Cardiac muscle cell (in vitro differentiated cells and primary cell): ENCODE results near the gene BCAM. TPM values are rescaled to one million over a fixed set of nuclear protein-coding genes. Genes with fewer than 3 reads are reported as not detected.

Source experiments
- DNase-seq, 2 donors: peaks; one replicate each; pipeline versions ENCODE4 v3.0.0 to v3.0.0-alpha.2; 2010 to 2017; ENCODE audit warnings: low read depth in 1 of 2, low spot score in 1 of 2
- H3K27ac ChIP-seq: fragments of 200-600 bp; sonication (generic); 2 replicates; pipeline ENCODE4 v1.5.1; 2016
- H3K27me3 ChIP-seq: fragments of 200-600 bp; sonication (generic); 2 replicates; pipeline ENCODE4 v1.6.0; 2016; ENCODE audit warnings: control low read depth
- H3K36me3 ChIP-seq: fragments of 200-600 bp; sonication (generic); 2 replicates; pipeline ENCODE4 v1.5.1; 2016; ENCODE audit warnings: control low read depth
- H3K4me1 ChIP-seq: fragments of 200-600 bp; sonication (generic); 2 replicates; pipeline ENCODE4 v1.8.1; 2017; ENCODE audit warnings: low read depth, mild to moderate bottlenecking, mixed run types
- H3K4me3 ChIP-seq: fragments of 200-600 bp; sonication (generic); 2 replicates; pipeline ENCODE4 v1.5.1; 2016; ENCODE audit warnings: mild to moderate bottlenecking
- H3K9me3 ChIP-seq: fragments of 200-600 bp; sonication (generic); 2 replicates; pipeline ENCODE4 v1.5.1; 2017; ENCODE audit warnings: low read depth, mild to moderate bottlenecking, control low read depth
- polyA plus RNA-seq: library from polyadenylated mRNA; unstranded; fragments of >200 nt; fragmentation: Nextera tagmentation; extraction: Ambion mirVana; gene quantifications from 2 replicates; pipeline ENCODE4 v1.2.1, GENCODE V29; 2016
- total RNA-seq: library from RNA; depleted of rRNA; stranded (reverse); fragments of >200 nt; gene quantifications from 2 replicates; pipeline ENCODE4 v1.2.3, GENCODE V29; 2016
- TF ChIP-seq, protein P1 (sequence below): IDR thresholded peaks from 2 replicates; pipeline ENCODE4 v1.5.1; 2012; ENCODE audit warnings: low read depth, mild to moderate bottlenecking, low read length

Gene BCAM
- total and polyA plus RNA-seq, 2 experiments from 2014 or later = 41.4 to 338 TPM

GRCh38 chr19:44803442-44804428, 5.2 kb upstream of the BCAM start:
- no peaks in the 10 kb centered on the region for H3K27me3 ChIP-seq
- H3K4me1 ChIP-seq = peaks cover 12% of the 10 kb centered on the region
- no peak for DNase-seq
- no peaks in the 10 kb centered on the region for H3K36me3 ChIP-seq
- H3K4me3 ChIP-seq = no peak overlapping the region
- H3K9me3 ChIP-seq = no peaks in the 10 kb centered on the region
- TF ChIP-seq, protein P1, sequence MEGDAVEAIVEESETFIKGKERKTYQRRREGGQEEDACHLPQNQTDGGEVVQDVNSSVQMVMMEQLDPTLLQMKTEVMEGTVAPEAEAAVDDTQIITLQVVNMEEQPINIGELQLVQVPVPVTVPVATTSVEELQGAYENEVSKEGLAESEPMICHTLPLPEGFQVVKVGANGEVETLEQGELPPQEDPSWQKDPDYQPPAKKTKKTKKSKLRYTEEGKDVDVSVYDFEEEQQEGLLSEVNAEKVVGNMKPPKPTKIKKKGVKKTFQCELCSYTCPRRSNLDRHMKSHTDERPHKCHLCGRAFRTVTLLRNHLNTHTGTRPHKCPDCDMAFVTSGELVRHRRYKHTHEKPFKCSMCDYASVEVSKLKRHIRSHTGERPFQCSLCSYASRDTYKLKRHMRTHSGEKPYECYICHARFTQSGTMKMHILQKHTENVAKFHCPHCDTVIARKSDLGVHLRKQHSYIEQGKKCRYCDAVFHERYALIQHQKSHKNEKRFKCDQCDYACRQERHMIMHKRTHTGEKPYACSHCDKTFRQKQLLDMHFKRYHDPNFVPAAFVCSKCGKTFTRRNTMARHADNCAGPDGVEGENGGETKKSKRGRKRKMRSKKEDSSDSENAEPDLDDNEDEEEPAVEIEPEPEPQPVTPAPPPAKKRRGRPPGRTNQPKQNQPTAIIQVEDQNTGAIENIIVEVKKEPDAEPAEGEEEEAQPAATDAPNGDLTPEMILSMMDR = no peak
- no peak overlapping the region for H3K27ac ChIP-seq

- no peaks in the 10 kb centered on the region for H3K27me3 ChIP-seq
- H3K4me3 ChIP-seq = no peak overlapping the region
- no peak for DNase-seq
- peaks cover 22% of the 10 kb centered on the region for H3K4me1 ChIP-seq
- no peak overlapping the region for H3K27ac ChIP-seq
- H3K9me3 ChIP-seq = no peaks in the 10 kb centered on the region
- H3K36me3 ChIP-seq = no peaks in the 10 kb centered on the region
- TF ChIP-seq, protein P1 = no peak
Observed at GRCh38 chr19:44806291-44806690, 2.6 kb upstream of the BCAM start.

DNA sequence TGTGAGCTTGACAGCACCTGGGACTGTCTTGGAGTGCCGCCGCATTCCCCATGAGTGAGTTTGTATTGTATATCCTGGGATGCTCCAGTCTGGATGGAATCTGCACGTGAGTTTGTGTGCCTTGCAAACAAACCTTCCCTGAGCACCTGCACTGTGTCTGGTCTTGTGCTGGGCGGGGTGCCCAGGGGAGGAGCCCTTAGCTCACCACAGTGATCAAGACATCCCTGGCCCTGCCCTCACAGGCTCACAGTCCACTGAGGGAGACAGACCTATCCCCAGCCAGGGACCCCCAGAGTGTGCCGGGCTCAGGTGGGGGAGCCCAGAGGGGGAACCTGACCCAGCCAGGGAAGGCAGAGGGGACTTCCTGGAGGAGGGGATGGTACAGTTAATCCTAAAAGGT, 1.7 kb upstream of the BCAM start:
- TF ChIP-seq, protein P1 = no peak
- H3K27ac ChIP-seq = peak overlapping the region; percentile 77
- H3K36me3 ChIP-seq = no peaks in the 10 kb centered on the region
- H3K27me3 ChIP-seq = no peaks in the 10 kb centered on the region
- no peak overlapping the region for H3K4me3 ChIP-seq
- peaks cover 22% of the 10 kb centered on the region for H3K4me1 ChIP-seq
- no peaks in the 10 kb centered on the region for H3K9me3 ChIP-seq
- no peak for DNase-seq

GRCh38 chr19:44807652-44808462, 1.0 kb upstream of the BCAM start:
- Histone ChIP-seq H3K27me3 (no peaks in the 10 kb centered on the region), H3K27ac (peak overlapping the region; percentile 77)

More at GRCh38 chr19:44807652-44808462, 1.0 kb upstream of the BCAM start:
- peaks cover 22% of the 10 kb centered on the region for H3K4me1 ChIP-seq
- peak; percentile 57 to 74 for DNase-seq
- TF ChIP-seq, protein P1 = peak; percentile 52
- H3K9me3 ChIP-seq = no peaks in the 10 kb centered on the region
- H3K4me3 ChIP-seq = no peak overlapping the region
- no peaks in the 10 kb centered on the region for H3K36me3 ChIP-seq
